Lower lobe of right lung (tissue), 2 donors: ENCODE results near the gene C1orf146. TPM values are rescaled to one million over a fixed set of nuclear protein-coding genes. Genes with fewer than 3 reads are reported as not detected.
"Not testable (repeated sequence)": the region's sequence is repeated elsewhere in the genome, so short reads cannot be mapped to it uniquely, and the experiment has no call there.

Experiments
- ATAC-seq, 2 donors: fragments of 200-7000 bp; cut with Tn5 transposase; one replicate each; pipeline ENCODE4 v1.9.1; 2020 to 2022; ENCODE audit warnings: mild to moderate bottlenecking in 2 of 2, moderate library complexity in 2 of 2
- DNase-seq: peaks from one replicate; pipeline ENCODE4 v3.0.0-alpha.2; 2020
- H3K27ac ChIP-seq: fragments of 200-600 bp; one replicate; pipeline ENCODE4 v1.8.0; 2022
- H3K27me3 ChIP-seq: fragments of 200-600 bp; one replicate; pipeline ENCODE4 v1.8.0; 2022; ENCODE audit warnings: low read depth
- H3K36me3 ChIP-seq: fragments of 200-600 bp; one replicate; pipeline ENCODE4 v1.8.0; 2022; ENCODE audit warnings: mild to moderate bottlenecking
- H3K4me1 ChIP-seq: fragments of 200-600 bp; one replicate; pipeline ENCODE4 v1.8.0; 2022
- H3K4me3 ChIP-seq: fragments of 200-600 bp; one replicate; pipeline ENCODE4 v1.8.0; 2022; ENCODE audit warnings: mild to moderate bottlenecking
- H3K9me3 ChIP-seq: fragments of 200-600 bp; one replicate; pipeline ENCODE4 v1.8.0; 2022
- intact Hi-C: fragments of 100-400 bp; cut with DNase I; formaldehyde crosslinking; loops from one replicate; pipeline ENCODE4 v1.11.0; 2022
- total RNA-seq: library from RNA; stranded (reverse); fragmentation: NEBNext Ultra II Directional; extraction: Animal tissue kit (Norgen Biotek cat#: 25700); gene quantifications from one replicate; pipeline ENCODE4 v1.2.1, GENCODE V29; 2021
- TF ChIP-seq, protein P1 (sequence below): fragments of 200-600 bp; IDR thresholded peaks from one replicate; pipeline ENCODE4 v1.8.0; 2022; ENCODE audit warnings: antibody characterized with exemption, mild to moderate bottlenecking
- donor health status: DM: no; HTN: yes; CAD: no; lungs with severe emphysema.

C1orf146 gene
- total RNA-seq, 1 donor from 2014 or later: not detected

GRCh38 chr1:92230736-92231135 is 13.0 kb downstream of the C1orf146 start:
- H3K4me3 ChIP-seq: no peak overlapping the region
- ATAC-seq (no peak), DNase-seq (no peak)
- no peaks in the 10 kb centered on the region for H3K9me3 ChIP-seq
- H3K36me3 ChIP-seq: no peaks in the 10 kb centered on the region
- H3K27me3 ChIP-seq: no peaks in the 10 kb centered on the region
- intact Hi-C loops: no loop called here
- no peak overlapping the region for H3K27ac ChIP-seq
- TF ChIP-seq, protein P1, sequence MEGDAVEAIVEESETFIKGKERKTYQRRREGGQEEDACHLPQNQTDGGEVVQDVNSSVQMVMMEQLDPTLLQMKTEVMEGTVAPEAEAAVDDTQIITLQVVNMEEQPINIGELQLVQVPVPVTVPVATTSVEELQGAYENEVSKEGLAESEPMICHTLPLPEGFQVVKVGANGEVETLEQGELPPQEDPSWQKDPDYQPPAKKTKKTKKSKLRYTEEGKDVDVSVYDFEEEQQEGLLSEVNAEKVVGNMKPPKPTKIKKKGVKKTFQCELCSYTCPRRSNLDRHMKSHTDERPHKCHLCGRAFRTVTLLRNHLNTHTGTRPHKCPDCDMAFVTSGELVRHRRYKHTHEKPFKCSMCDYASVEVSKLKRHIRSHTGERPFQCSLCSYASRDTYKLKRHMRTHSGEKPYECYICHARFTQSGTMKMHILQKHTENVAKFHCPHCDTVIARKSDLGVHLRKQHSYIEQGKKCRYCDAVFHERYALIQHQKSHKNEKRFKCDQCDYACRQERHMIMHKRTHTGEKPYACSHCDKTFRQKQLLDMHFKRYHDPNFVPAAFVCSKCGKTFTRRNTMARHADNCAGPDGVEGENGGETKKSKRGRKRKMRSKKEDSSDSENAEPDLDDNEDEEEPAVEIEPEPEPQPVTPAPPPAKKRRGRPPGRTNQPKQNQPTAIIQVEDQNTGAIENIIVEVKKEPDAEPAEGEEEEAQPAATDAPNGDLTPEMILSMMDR: no peak
- H3K4me1 ChIP-seq: no peaks in the 10 kb centered on the region

DNA sequence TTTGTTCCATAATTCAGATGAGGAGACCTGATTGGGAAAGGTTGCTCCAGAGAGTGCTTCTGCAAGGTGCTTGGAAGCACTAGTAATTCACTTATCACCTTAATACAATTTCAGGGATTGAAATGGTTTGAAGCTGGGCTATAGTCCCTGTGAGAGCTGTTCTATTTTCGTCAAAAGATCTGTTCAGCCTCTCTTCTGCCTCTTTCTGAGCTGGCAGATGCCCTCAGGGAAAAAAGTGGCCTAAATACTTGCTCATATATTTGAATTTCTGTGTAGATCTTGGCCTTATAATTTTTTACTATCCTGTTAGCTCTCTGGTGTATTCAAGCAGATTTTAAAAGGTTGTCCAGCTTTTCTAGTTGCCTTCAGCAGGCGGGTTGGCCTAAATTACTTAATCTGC is 22.3 kb downstream of the C1orf146 start:
- H3K4me1 ChIP-seq: no peaks in the 10 kb centered on the region
- DNase-seq (no peak), ATAC-seq (no peak)
- TF ChIP-seq, protein P1: no peak
- intact Hi-C loops: no loop called here
- no peaks in the 10 kb centered on the region for H3K36me3 ChIP-seq
- no peaks in the 10 kb centered on the region for H3K27me3 ChIP-seq
- no peak overlapping the region for H3K4me3 ChIP-seq
- H3K9me3 ChIP-seq: no peaks in the 10 kb centered on the region
- H3K27ac ChIP-seq: no peak overlapping the region

DNA sequence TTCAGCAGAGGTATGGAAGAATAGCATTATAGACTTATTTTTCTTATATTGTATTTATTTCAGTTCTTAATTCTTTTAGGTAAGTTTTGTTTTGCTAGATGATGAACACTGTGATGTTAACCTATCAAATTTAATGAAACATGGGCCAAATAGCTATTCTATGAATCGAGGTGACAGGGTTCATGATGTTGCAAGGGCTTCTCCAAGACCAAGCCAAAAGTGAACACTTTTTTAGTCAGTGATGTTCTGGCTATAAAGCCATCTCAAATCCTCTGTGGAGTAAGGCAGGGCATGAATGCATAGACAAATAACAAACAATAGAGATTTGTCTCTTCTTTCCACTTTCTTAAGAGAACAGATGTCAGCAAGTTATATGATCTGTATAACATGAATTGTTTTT is 26.7 kb downstream of the C1orf146 start:
- H3K4me3 ChIP-seq: no peak overlapping the region
- ATAC-seq (no peak), DNase-seq (no peak)
- H3K27me3 ChIP-seq: no peaks in the 10 kb centered on the region
- intact Hi-C loops: no loop called here
- H3K27ac ChIP-seq: no peak overlapping the region
- no peaks in the 10 kb centered on the region for H3K4me1 ChIP-seq
- peaks cover 17% of the 10 kb centered on the region for H3K36me3 ChIP-seq
- TF ChIP-seq, protein P1: no peak
- no peaks in the 10 kb centered on the region for H3K9me3 ChIP-seq

GRCh38 chr1:92254714-92255113 is 37.0 kb downstream of the C1orf146 start:
- DNase-seq, H3K4me3 ChIP-seq, intact Hi-C loops, H3K27ac ChIP-seq, ATAC-seq, H3K4me1 ChIP-seq, H3K27me3 ChIP-seq: not testable (repeated sequence)
- Histone ChIP-seq H3K9me3 (peaks cover 10% of the 10 kb centered on the region), H3K36me3 (peaks cover 27% of the 10 kb centered on the region)

GRCh38 chr1:92259350-92259749 is 41.6 kb downstream of the C1orf146 start:
- Histone ChIP-seq H3K9me3 (peaks cover 10% of the 10 kb centered on the region), H3K36me3 (peaks cover 45% of the 10 kb centered on the region), H3K27ac (no peak overlapping the region), H3K27me3 (no peaks in the 10 kb centered on the region), H3K4me3 (no peak overlapping the region), H3K4me1 (no peaks in the 10 kb centered on the region)
- ATAC-seq (no peak), DNase-seq (no peak)
- intact Hi-C loops: no loop called here
- TF ChIP-seq, protein P1: no peak

- H3K36me3 ChIP-seq: peaks cover 56% of the 10 kb centered on the region
- H3K27me3 ChIP-seq: no peaks in the 10 kb centered on the region
- TF ChIP-seq, protein P1: no peak
- H3K27ac ChIP-seq: no peak overlapping the region
- H3K4me3 ChIP-seq: no peak overlapping the region
- DNase-seq (no peak), ATAC-seq (no peak)
- H3K4me1 ChIP-seq: no peaks in the 10 kb centered on the region
- no peaks in the 10 kb centered on the region for H3K9me3 ChIP-seq
- intact Hi-C loops: no loop called here
Observed at GRCh38 chr1:92262516-92262915, 44.8 kb downstream of the C1orf146 start.
